CD14-positive monocyte (primary cell): ENCODE measurements around the gene UGCG. TPM values are rescaled to one million over a fixed set of nuclear protein-coding genes. Genes with fewer than 3 reads are reported as not detected.

Experiments
- DNase-seq, 3 donors: peaks; one replicate each; pipeline ENCODE4 v3.0.0-alpha.2; 2011 to 2022
- H2AFZ ChIP-seq: 2 replicates; pipeline ENCODE4 v1.6.0; 2012; ENCODE audit warnings: mild to moderate bottlenecking, low read depth, low read length, inconsistent platforms; ENCODE audit not compliant: insufficient read depth, poor library complexity, severe bottlenecking
- H3K27ac ChIP-seq, 2 donors: 1 replicate in 1 of 2; 2 replicates in 1 of 2; pipeline ENCODE4 v1.5.1; 2012 to 2013; ENCODE audit warnings: low read length in 2 of 2, control low read depth in 1 of 2, inconsistent platforms in 1 of 2, low read depth in 1 of 2, mild to moderate bottlenecking in 1 of 2
- H3K27me3 ChIP-seq, 2 donors: one replicate each; pipeline versions ENCODE4 v1.6.0 to v1.6.1; 2011 to 2013; ENCODE audit warnings: low read length in 2 of 2; ENCODE audit not compliant: control insufficient read depth in 2 of 2, insufficient read depth in 2 of 2
- H3K36me3 ChIP-seq, 2 donors: replicated peaks in 1 of 2; 1 replicate in 1 of 2; 2 replicates in 1 of 2; pipeline versions ENCODE4 v1.5.1 to v1.6.1; 2012 to 2013; ENCODE audit warnings: low read length in 2 of 2, control low read depth in 1 of 2, inconsistent platforms in 1 of 2, mild to moderate bottlenecking in 1 of 2; ENCODE audit not compliant: insufficient read depth in 2 of 2, control insufficient read depth in 1 of 2
- H3K4me1 ChIP-seq, 2 donors: 1 replicate in 1 of 2; 2 replicates in 1 of 2; pipeline versions ENCODE4 v1.5.1 to v1.6.1; 2012 to 2013; ENCODE audit warnings: low read length in 2 of 2, control low read depth in 1 of 2, inconsistent platforms in 1 of 2, mild to moderate bottlenecking in 1 of 2, moderate library complexity in 1 of 2; ENCODE audit not compliant: insufficient read depth in 2 of 2, control insufficient read depth in 1 of 2
- H3K4me2 ChIP-seq: replicated peaks from 2 replicates; pipeline ENCODE3; 2012; ENCODE audit warnings: low read length, moderate library complexity, mild to moderate bottlenecking; ENCODE audit not compliant: poor library complexity, severe bottlenecking; ENCODE audit errors: extremely low read depth
- H3K4me3 ChIP-seq, 3 experiments: fragments of 200-600 bp in 1 of 3; sonication (generic) in 1 of 3; replicated peaks in 1 of 3; 1 replicate in 2 of 3; 2 replicates in 1 of 3; pipeline ENCODE4 v1.5.1; 2011 to 2013; ENCODE audit warnings: low read length in 3 of 3, mild to moderate bottlenecking in 3 of 3, control low read depth in 2 of 3, low read depth in 2 of 3, inconsistent platforms in 1 of 3, moderate library complexity in 1 of 3
- H3K79me2 ChIP-seq: 2 replicates; pipeline ENCODE4 v1.6.0; 2012; ENCODE audit warnings: mild to moderate bottlenecking, control low read depth, inconsistent platforms, low read length, moderate library complexity; ENCODE audit not compliant: insufficient read depth
- H3K9ac ChIP-seq: 2 replicates; pipeline ENCODE4 v1.6.0; 2017; ENCODE audit warnings: low read length, mild to moderate bottlenecking; ENCODE audit not compliant: insufficient read depth, poor library complexity, severe bottlenecking
- H3K9me3 ChIP-seq, 2 donors: replicated peaks in 1 of 2; 1 replicate in 1 of 2; 2 replicates in 1 of 2; pipeline versions ENCODE4 v1.5.1 to v1.6.1; 2012 to 2013; ENCODE audit warnings: low read length in 2 of 2, control low read depth in 1 of 2; ENCODE audit not compliant: control insufficient read depth in 1 of 2, insufficient read depth in 1 of 2
- H4K20me1 ChIP-seq: 2 replicates; pipeline ENCODE4 v1.6.0; 2012; ENCODE audit warnings: mild to moderate bottlenecking, low read length, control low read depth, moderate library complexity; ENCODE audit not compliant: insufficient read depth
- H3K27ac Mint-ChIP-seq, 7 donors: one replicate each; pipeline ENCODE4 v1.8.0; 2020; ENCODE audit warnings: mild to moderate bottlenecking in 7 of 7, mixed read lengths in 7 of 7, moderate library complexity in 6 of 7, inconsistent platforms in 2 of 7
- H3K27me3 Mint-ChIP-seq, 3 donors: one replicate each; pipeline ENCODE4 v1.8.0; 2021 to 2022; ENCODE audit warnings: low read depth in 3 of 3, mild to moderate bottlenecking in 3 of 3, mixed read lengths in 3 of 3, moderate library complexity in 3 of 3, inconsistent platforms in 1 of 3
- H3K36me3 Mint-ChIP-seq, 2 donors: one replicate each; pipeline ENCODE4 v1.8.0; 2020; ENCODE audit warnings: mixed read lengths in 2 of 2, inconsistent platforms in 1 of 2, mild to moderate bottlenecking in 1 of 2
- H3K4me1 Mint-ChIP-seq: one replicate; pipeline ENCODE4 v1.8.0; 2020; ENCODE audit warnings: mild to moderate bottlenecking, mixed read lengths
- H3K4me3 Mint-ChIP-seq, 2 donors: one replicate each; pipeline ENCODE4 v1.8.0; 2020; ENCODE audit warnings: mild to moderate bottlenecking in 2 of 2, mixed read lengths in 2 of 2, moderate library complexity in 1 of 2
- H3K9me3 Mint-ChIP-seq, 7 donors: one replicate each; pipeline ENCODE4 v1.8.0; 2020 to 2022; ENCODE audit warnings: mixed read lengths in 7 of 7, mild to moderate bottlenecking in 6 of 7, moderate library complexity in 6 of 7, inconsistent platforms in 2 of 7
- CTCF ChIP-seq: fragments of 200-600 bp; IDR thresholded peaks from one replicate; pipeline ENCODE4 v1.8.0; 2022; ENCODE audit warnings: antibody characterized with exemption, mild to moderate bottlenecking
- WGBS: methylation state at CpG from one replicate; pipeline ENCODE4 v1.1.5; 2013; ENCODE audit warnings: missing lambda C conversion rate; ENCODE audit not compliant: insufficient coverage; 5-methylcytosine and 5-hydroxymethylcytosine counted together
- intact Hi-C, 2 donors: fragments of 100-400 bp; cut with micrococcal nuclease; formaldehyde crosslinking; loops; one replicate each; pipeline versions ENCODE4 v1.15.0 to v1.15.1; 2023
- polyA plus RNA-seq, 3 donors: library from polyadenylated mRNA; depleted of rRNA in 1 of 3; unstranded in 2 of 3; stranded (reverse) in 1 of 3; fragments of 300-500 nt in 2 of 3; fragments of >200 nt in 1 of 3; fragmentation: Illumina TruSeq in 2 of 3; gene quantifications; 1 replicate in 2 of 3; 2 replicates in 1 of 3; pipeline ENCODE4 v1.2.3, GENCODE V29; 2012 to 2021

The UGCG gene
- polyA plus RNA-seq, 3 donors = 2.7 to 7.9 (median 4.1) TPM

- no peaks in the 10 kb centered on the region for H3K79me2 ChIP-seq
- H3K27me3 ChIP-seq = no peaks in the 10 kb centered on the region
- H2AFZ ChIP-seq = no peak overlapping the region
- peaks cover 0 to 14% (median 7%) of the 10 kb centered on the region in 7 donors for H3K9me3 Mint-ChIP-seq
- no peak overlapping the region for H3K4me3 Mint-ChIP-seq
- H3K9ac ChIP-seq = no peak overlapping the region
- no peak overlapping the region for H3K27ac Mint-ChIP-seq
- no peak overlapping the region for H3K27ac ChIP-seq
- peaks cover 5 to 7% (median 6%) of the 10 kb centered on the region in 3 donors for H3K27me3 Mint-ChIP-seq
- H3K36me3 Mint-ChIP-seq = no peaks in the 10 kb centered on the region
- H3K4me1 ChIP-seq = no peaks in the 10 kb centered on the region
- no peaks in the 10 kb centered on the region for H3K4me1 Mint-ChIP-seq
- no peak overlapping the region for H3K4me3 ChIP-seq
- DNase-seq = no peak
- no peaks in the 10 kb centered on the region for H3K9me3 ChIP-seq
- no peaks in the 10 kb centered on the region for H3K36me3 ChIP-seq
- TF ChIP-seq CTCF = no peak
- intact Hi-C loops = no loop called here
- no CpG with 5 or more reads among the region's 3 CpGs for WGBS
- H3K4me2 ChIP-seq = no peak overlapping the region
- no peaks in the 10 kb centered on the region for H4K20me1 ChIP-seq
Observed at GRCh38 chr9:111878946-111879345, 17.7 kb upstream of the UGCG start.

- peaks cover 0 to 5% (median 2%) of the 10 kb centered on the region in 7 donors for H3K9me3 Mint-ChIP-seq
- H3K79me2 ChIP-seq = no peaks in the 10 kb centered on the region
- H3K4me2 ChIP-seq = no peak overlapping the region
- H3K9ac ChIP-seq = no peak overlapping the region
- no peaks in the 10 kb centered on the region for H3K4me1 ChIP-seq
- DNase-seq = no peak
- no peaks in the 10 kb centered on the region for H4K20me1 ChIP-seq
- peaks cover 3 to 6% (median 4%) of the 10 kb centered on the region in 3 donors for H3K27me3 Mint-ChIP-seq
- H3K36me3 ChIP-seq = no peaks in the 10 kb centered on the region
- intact Hi-C loops = no loop called here
- TF ChIP-seq CTCF = no peak
- H3K27ac Mint-ChIP-seq = peak overlapping the region in 1 of 7 donors; percentile 19
- no peak overlapping the region for H3K4me3 ChIP-seq
- no peak overlapping the region for H3K27ac ChIP-seq
- no peaks in the 10 kb centered on the region for H3K9me3 ChIP-seq
- H3K27me3 ChIP-seq = no peaks in the 10 kb centered on the region
- no peak overlapping the region for H2AFZ ChIP-seq
- no peaks in the 10 kb centered on the region for H3K36me3 Mint-ChIP-seq
- H3K4me1 Mint-ChIP-seq = no peaks in the 10 kb centered on the region
- H3K4me3 Mint-ChIP-seq = no peak overlapping the region
- WGBS = 95% methylated on average over 14 of the region's 19 CpGs
Observed at GRCh38 chr9:111886983-111887718, 9.5 kb upstream of the UGCG start.
